Mesendoderm (in vitro differentiated cells): ENCODE results near the gene AFF3.

Source experiments
- DNase-seq: peaks from one replicate; pipeline ENCODE4 v3.0.0; 2013
- H2AK5ac ChIP-seq: 2 replicates; pipeline ENCODE4 v1.6.1; 2013; ENCODE audit warnings: low read length, inconsistent platforms
- H2BK120ac ChIP-seq: 2 replicates; pipeline ENCODE4 v1.6.1; 2013; ENCODE audit warnings: low read depth, mild to moderate bottlenecking, low read length, moderate library complexity, mixed read lengths
- H2BK15ac ChIP-seq: replicated peaks from 2 replicates; pipeline ENCODE4 v1.6.1; 2013; ENCODE audit warnings: low read depth, mild to moderate bottlenecking, moderate library complexity
- H2BK5ac ChIP-seq: 2 replicates; pipeline ENCODE4 v1.6.1; 2013; ENCODE audit warnings: low read length, inconsistent platforms
- H3K18ac ChIP-seq: 2 replicates; pipeline ENCODE4 v1.6.1; 2013; ENCODE audit warnings: mild to moderate bottlenecking, low read length, mixed read lengths
- H3K23ac ChIP-seq: one replicate; pipeline ENCODE4 v1.6.1; 2013; ENCODE audit warnings: low read length
- H3K27ac ChIP-seq: 2 replicates; pipeline ENCODE4 v1.5.1; 2013; ENCODE audit warnings: low read depth, mild to moderate bottlenecking, inconsistent platforms, low read length, moderate library complexity
- H3K27me3 ChIP-seq: 2 replicates; pipeline ENCODE4 v1.6.1; 2013; ENCODE audit warnings: low read length, control low read depth, mild to moderate bottlenecking, inconsistent platforms; ENCODE audit not compliant: insufficient read depth, poor library complexity
- H3K36me3 ChIP-seq: 2 replicates; pipeline ENCODE4 v1.6.1; 2013; ENCODE audit warnings: low read length, inconsistent platforms; ENCODE audit not compliant: control insufficient read depth, insufficient read depth
- H3K4ac ChIP-seq: one replicate; pipeline ENCODE4 v1.6.1; 2013; ENCODE audit warnings: low read depth, mild to moderate bottlenecking, low read length, moderate library complexity
- H3K4me1 ChIP-seq: 2 replicates; pipeline ENCODE4 v1.6.1; 2013; ENCODE audit warnings: low read depth, low read length, inconsistent platforms; ENCODE audit not compliant: control insufficient read depth
- H3K4me2 ChIP-seq: 2 replicates; pipeline ENCODE4 v1.6.1; 2013; ENCODE audit warnings: low read length
- H3K4me3 ChIP-seq: 2 replicates; pipeline ENCODE4 v1.5.1; 2013; ENCODE audit warnings: mild to moderate bottlenecking, low read length
- H3K56ac ChIP-seq: one replicate; pipeline ENCODE4 v1.6.1; 2013; ENCODE audit warnings: low read length
- H3K79me1 ChIP-seq: 2 replicates; pipeline ENCODE4 v1.6.1; 2013; ENCODE audit warnings: low read length, inconsistent platforms
- H3K79me2 ChIP-seq: 2 replicates; pipeline ENCODE4 v1.6.1; 2013; ENCODE audit warnings: mild to moderate bottlenecking, low read length; ENCODE audit not compliant: control insufficient read depth, insufficient read depth
- H3K9ac ChIP-seq: 2 replicates; pipeline ENCODE4 v1.6.1; 2013; ENCODE audit warnings: low read length, inconsistent platforms
- H4K5ac ChIP-seq: one replicate; pipeline ENCODE4 v1.6.1; 2013; ENCODE audit warnings: low read length
- H4K8ac ChIP-seq: one replicate; pipeline ENCODE4 v1.6.1; 2013; ENCODE audit warnings: low read depth, mild to moderate bottlenecking, control low read depth, low read length, moderate library complexity
- WGBS: extraction: QIAGEN DNeasy Blood & Tissue Kit; methylation state at CpG from one replicate; pipeline ENCODE4 v1.1.7; 2013; ENCODE audit warnings: low lambda C conversion rate, missing lambda C conversion rate; ENCODE audit not compliant: insufficient coverage; ENCODE audit errors: extremely low coverage; 5-methylcytosine and 5-hydroxymethylcytosine counted together

The AFF3 gene

DNA sequence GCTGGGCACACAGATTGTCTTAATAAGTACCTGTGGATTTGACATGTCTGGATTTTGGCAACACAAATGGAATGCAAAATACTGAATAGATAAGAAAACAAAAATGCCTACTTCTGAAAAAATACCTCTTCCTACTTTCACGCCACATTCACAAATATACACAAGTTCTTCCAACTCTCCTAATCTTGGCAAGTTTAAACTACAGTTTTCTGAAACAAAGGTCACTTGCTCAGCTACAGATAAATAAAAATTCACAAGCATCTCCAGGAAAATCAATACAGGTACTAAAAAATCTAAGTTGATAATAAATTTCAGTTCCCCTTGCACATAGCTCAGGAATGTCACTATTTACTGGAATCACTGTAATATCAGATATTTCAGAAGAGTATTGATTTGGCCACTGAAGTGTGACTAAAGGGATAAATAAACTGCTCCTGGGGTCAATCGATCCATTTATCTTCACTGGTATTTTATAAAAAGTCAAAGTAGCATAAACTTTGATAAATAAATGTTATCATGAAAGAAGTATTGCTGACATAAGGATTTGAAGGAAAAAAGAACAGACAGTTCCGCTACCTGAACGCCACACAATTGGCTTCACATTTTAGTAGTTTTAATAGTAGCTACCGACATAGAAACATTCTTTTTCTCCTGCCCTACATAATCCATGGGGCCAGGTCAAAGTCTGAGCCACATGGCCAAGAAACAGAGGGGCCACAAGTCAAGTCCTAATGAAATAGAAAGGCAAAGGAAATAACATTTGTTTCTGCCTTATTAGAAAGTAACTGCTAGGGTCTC, 243.1 kb downstream of the AFF3 start:
- Histone ChIP-seq H3K4me2 (no peak overlapping the region), H2BK5ac (no peak overlapping the region), H3K27ac (no peak overlapping the region), H4K8ac (no peak overlapping the region), H3K4me3 (no peak overlapping the region), H2BK120ac (no peak overlapping the region), H3K36me3 (no peaks in the 10 kb centered on the region), H2BK15ac (no peak overlapping the region), H3K56ac (no peak overlapping the region), H3K79me2 (no peaks in the 10 kb centered on the region), H3K9ac (no peak overlapping the region), H3K4me1 (no peaks in the 10 kb centered on the region), H4K5ac (no peak overlapping the region), H3K23ac (no peak overlapping the region), H3K27me3 (no peaks in the 10 kb centered on the region), H3K18ac (no peak overlapping the region), H3K4ac (no peak overlapping the region), H2AK5ac (no peak overlapping the region), H3K79me1 (no peaks in the 10 kb centered on the region)
- DNase-seq = no peak
- 100% methylated on average over 1 of the region's 5 CpGs for WGBS

DNA sequence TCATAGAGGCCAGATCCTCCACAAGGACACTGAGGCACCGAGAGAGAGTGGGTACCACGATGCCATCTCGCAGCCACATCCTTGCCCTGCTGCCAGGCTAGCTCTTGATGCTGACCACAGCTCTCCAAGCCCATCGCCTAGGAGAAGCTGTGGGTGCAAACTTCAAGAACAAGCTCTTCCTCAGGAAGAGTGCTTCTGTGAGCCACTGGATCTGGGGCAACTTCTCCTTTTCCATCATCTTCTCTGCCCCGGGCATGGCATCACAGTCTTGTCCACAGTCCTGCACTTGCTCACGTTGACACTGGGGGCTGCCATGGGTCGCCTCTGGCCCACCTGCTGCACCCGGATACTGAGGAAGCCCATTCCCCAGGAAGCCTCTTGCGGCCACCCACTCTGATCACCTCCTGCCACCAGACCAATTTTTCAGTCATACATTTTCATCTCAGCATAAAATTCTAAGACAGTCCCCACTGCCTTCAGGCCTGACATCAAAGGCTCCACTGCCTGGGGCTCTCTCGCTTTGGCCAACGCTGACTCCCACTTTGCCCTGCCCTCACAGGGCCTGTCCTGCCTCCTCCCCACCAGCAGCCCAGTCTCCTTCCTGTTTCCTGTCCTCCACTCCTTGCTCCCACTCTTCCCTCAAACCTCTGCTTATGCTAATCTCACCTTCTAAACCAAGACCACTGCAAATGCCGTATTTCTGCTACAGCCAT, 243.9 kb downstream of the AFF3 start:
- Histone ChIP-seq H3K4me1 (no peaks in the 10 kb centered on the region), H3K23ac (no peak overlapping the region), H3K4me3 (no peak overlapping the region), H2BK5ac (no peak overlapping the region), H3K56ac (no peak overlapping the region), H3K27me3 (no peaks in the 10 kb centered on the region), H3K4ac (no peak overlapping the region), H3K36me3 (no peaks in the 10 kb centered on the region), H3K4me2 (no peak overlapping the region), H2BK120ac (no peak overlapping the region), H3K27ac (no peak overlapping the region), H2AK5ac (no peak overlapping the region), H3K79me2 (no peaks in the 10 kb centered on the region), H3K9ac (no peak overlapping the region), H3K18ac (no peak overlapping the region), H3K79me1 (no peaks in the 10 kb centered on the region), H2BK15ac (no peak overlapping the region), H4K5ac (no peak overlapping the region), H4K8ac (no peak overlapping the region)
- DNase-seq = peak; percentile 18
- WGBS = no CpG with 5 or more reads among the region's 12 CpGs

DNA sequence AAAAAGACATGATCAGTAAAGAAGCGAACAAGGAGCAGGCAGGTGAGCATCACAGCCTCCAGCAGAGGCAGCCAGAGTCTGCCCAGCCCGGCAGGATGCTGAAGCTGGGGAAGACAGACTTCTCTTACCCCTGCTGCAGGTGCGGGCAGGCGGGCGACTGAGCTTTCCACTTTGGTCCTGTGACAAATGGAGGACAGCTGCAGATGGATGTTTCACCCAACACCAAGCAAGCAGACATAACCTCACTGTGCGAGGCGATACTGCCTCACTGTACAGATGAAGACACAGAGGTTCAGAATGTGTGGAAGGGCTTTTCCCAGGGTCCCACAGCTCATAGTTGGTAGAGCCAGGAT, 251.0 kb downstream of the AFF3 start:
- no peak overlapping the region for H3K27ac ChIP-seq
- H4K5ac ChIP-seq = no peak overlapping the region
- H3K27me3 ChIP-seq = no peaks in the 10 kb centered on the region
- WGBS = no CpG with 5 or more reads among the region's 7 CpGs
- no peak overlapping the region for H3K4me2 ChIP-seq
- H4K8ac ChIP-seq = no peak overlapping the region
- no peaks in the 10 kb centered on the region for H3K36me3 ChIP-seq
- no peak for DNase-seq
- H3K18ac ChIP-seq = no peak overlapping the region
- no peaks in the 10 kb centered on the region for H3K79me1 ChIP-seq
- H2BK120ac ChIP-seq = no peak overlapping the region
- no peak overlapping the region for H3K56ac ChIP-seq
- no peak overlapping the region for H3K23ac ChIP-seq
- H3K79me2 ChIP-seq = no peaks in the 10 kb centered on the region
- no peak overlapping the region for H3K9ac ChIP-seq
- H2BK15ac ChIP-seq = no peak overlapping the region
- H3K4me3 ChIP-seq = no peak overlapping the region
- H3K4me1 ChIP-seq = no peaks in the 10 kb centered on the region
- no peak overlapping the region for H2AK5ac ChIP-seq
- H3K4ac ChIP-seq = no peak overlapping the region
- H2BK5ac ChIP-seq = no peak overlapping the region

DNA sequence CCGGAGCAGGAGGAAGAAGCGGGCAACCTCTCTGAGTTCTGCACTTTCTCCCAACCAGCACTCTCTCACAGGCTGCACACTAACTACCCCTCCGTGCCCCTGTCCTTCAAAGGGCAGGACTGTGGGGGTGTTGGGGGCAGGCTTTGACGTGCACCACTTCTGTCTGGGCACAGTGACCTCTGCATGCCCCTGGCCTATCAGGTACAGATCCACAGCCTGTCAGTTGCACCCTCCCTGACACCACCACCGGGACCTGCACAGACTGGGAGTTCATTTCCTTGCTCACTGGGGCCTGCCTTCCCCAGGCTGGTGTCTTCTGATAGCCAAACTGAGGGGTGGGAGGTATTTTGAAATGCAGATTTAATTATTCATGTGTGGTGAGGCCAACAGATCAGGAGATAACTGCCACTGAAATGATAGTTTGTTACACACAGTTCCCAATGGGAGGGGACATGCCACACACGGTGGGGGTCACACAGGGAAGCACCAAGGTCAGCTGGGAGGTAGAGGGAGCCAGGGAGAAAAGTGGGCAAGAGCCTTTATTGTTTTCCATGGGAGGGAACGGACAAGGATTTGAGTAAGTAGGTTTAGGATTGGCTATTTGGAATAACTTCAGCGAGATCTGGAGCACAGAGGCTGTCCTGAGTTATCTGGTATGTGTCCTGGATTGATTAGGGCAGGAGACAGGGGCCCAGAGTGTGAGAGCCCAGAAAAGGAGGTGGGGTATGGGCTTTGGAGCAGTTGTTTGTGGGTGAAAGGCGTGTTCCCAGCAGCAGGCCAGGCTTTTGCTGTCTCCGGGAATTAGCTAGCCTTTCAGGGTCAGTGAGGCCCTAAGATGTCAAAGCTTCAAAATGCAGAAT, 251.6 kb downstream of the AFF3 start:
- Histone ChIP-seq H3K4me2 (no peak overlapping the region), H3K18ac (no peak overlapping the region), H3K4me1 (no peaks in the 10 kb centered on the region), H3K27me3 (no peaks in the 10 kb centered on the region), H3K9ac (no peak overlapping the region), H2BK15ac (no peak overlapping the region), H3K23ac (no peak overlapping the region), H4K5ac (no peak overlapping the region), H3K36me3 (no peaks in the 10 kb centered on the region), H3K4ac (no peak overlapping the region), H3K4me3 (no peak overlapping the region), H3K79me2 (no peaks in the 10 kb centered on the region), H2BK5ac (no peak overlapping the region), H3K79me1 (no peaks in the 10 kb centered on the region), H2AK5ac (no peak overlapping the region), H3K56ac (no peak overlapping the region), H4K8ac (no peak overlapping the region), H2BK120ac (no peak overlapping the region), H3K27ac (no peak overlapping the region)
- peak; percentile 45 for DNase-seq
- no CpG with 5 or more reads among the region's 10 CpGs for WGBS

DNA sequence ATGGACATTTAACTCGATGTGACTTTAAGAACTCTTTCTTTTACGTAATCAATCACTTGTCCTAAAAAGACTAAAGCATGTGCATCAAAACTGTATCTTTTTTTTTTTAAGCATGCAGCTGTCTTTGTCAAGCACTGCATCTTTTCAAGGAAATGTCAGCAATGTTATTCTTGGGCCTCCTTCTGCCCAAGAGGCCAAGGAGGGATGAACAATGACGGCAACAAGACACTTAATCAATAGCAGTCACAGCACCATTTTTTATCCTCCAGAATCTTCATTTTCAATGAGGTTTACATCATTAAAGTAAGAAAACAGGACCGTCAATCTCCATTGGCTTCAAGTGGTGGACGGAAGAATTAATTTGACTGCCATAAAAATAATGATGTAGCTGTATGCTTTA, 253.8 kb downstream of the AFF3 start:
- H3K79me2 ChIP-seq = no peaks in the 10 kb centered on the region
- no peak overlapping the region for H2BK15ac ChIP-seq
- WGBS = no CpG with 5 or more reads among the region's 5 CpGs

More for the DNA sequence above, 253.8 kb downstream of the AFF3 start:
- H3K27me3 ChIP-seq = no peaks in the 10 kb centered on the region
- H4K8ac ChIP-seq = no peak overlapping the region
- H2BK5ac ChIP-seq = no peak overlapping the region
- H3K79me1 ChIP-seq = no peaks in the 10 kb centered on the region
- H3K9ac ChIP-seq = no peak overlapping the region
- no peak overlapping the region for H3K4ac ChIP-seq
- no peak overlapping the region for H3K27ac ChIP-seq
- no peak overlapping the region for H3K56ac ChIP-seq
- H3K36me3 ChIP-seq = no peaks in the 10 kb centered on the region
- H4K5ac ChIP-seq = no peak overlapping the region
- no peak overlapping the region for H3K4me3 ChIP-seq
- H3K23ac ChIP-seq = no peak overlapping the region
- no peak for DNase-seq
- no peak overlapping the region for H2BK120ac ChIP-seq
- H2AK5ac ChIP-seq = no peak overlapping the region
- H3K4me2 ChIP-seq = no peak overlapping the region
- no peaks in the 10 kb centered on the region for H3K4me1 ChIP-seq
- no peak overlapping the region for H3K18ac ChIP-seq
